DND-41 (cell line): ENCODE data around the gene MACROD2.

ENCODE experiments used
- ATAC-seq: fragments of 200-7000 bp; cut with Tn5 transposase; 3 replicates; pipeline ENCODE4 v1.9.1; 2021; ENCODE audit warnings: low read depth; ENCODE audit not compliant: insufficient read depth
- DNase-seq: peaks from one replicate; pipeline ENCODE4 v3.0.0-alpha.2; 2020
- H2AFZ ChIP-seq: 2 replicates; pipeline ENCODE4 v1.6.0; 2012; ENCODE audit warnings: low read depth, low read length
- H3K27ac ChIP-seq: 2 replicates; pipeline ENCODE4 v1.5.1; 2012; ENCODE audit warnings: low read length, inconsistent platforms
- H3K27me3 ChIP-seq: fragments of 200-600 bp; sonication (generic); 2 replicates; pipeline ENCODE4 v1.6.0; 2012; ENCODE audit warnings: low read length, mild to moderate bottlenecking, inconsistent platforms; ENCODE audit not compliant: insufficient read depth, poor library complexity
- H3K36me3 ChIP-seq: 2 replicates; pipeline ENCODE4 v1.5.1; 2012; ENCODE audit warnings: low read length, inconsistent platforms; ENCODE audit not compliant: insufficient read depth
- H3K4me1 ChIP-seq: 2 replicates; pipeline ENCODE4 v1.5.1; 2012; ENCODE audit warnings: mild to moderate bottlenecking, low read length; ENCODE audit not compliant: insufficient read depth
- H3K4me2 ChIP-seq: 2 replicates; pipeline ENCODE4 v1.6.0; 2012; ENCODE audit warnings: mild to moderate bottlenecking, moderate library complexity, low read length, inconsistent platforms; ENCODE audit not compliant: insufficient read depth
- H3K4me3 ChIP-seq, 2 experiments: fragments of 200-600 bp in 1 of 2; shearing (Covaris generic) in 1 of 2; 2 replicates each; pipeline ENCODE4 v1.5.1; 2012 to 2016; ENCODE audit warnings: inconsistent platforms in 2 of 2, low read length in 2 of 2, mild to moderate bottlenecking in 2 of 2, low read depth in 1 of 2, moderate library complexity in 1 of 2
- H3K79me2 ChIP-seq: 2 replicates; pipeline ENCODE4 v1.6.0; 2012; ENCODE audit warnings: low read length, inconsistent platforms; ENCODE audit not compliant: insufficient read depth
- H3K9ac ChIP-seq: 2 replicates; pipeline ENCODE4 v1.6.0; 2012; ENCODE audit warnings: low read depth, mild to moderate bottlenecking, inconsistent platforms, low read length, moderate library complexity
- H3K9me3 ChIP-seq: 2 replicates; pipeline ENCODE4 v1.5.1; 2012; ENCODE audit warnings: low read length, moderate library complexity, mild to moderate bottlenecking, inconsistent platforms; ENCODE audit not compliant: insufficient read depth, severe bottlenecking
- H4K20me1 ChIP-seq: 2 replicates; pipeline ENCODE4 v1.6.0; 2012; ENCODE audit warnings: low read length; ENCODE audit not compliant: insufficient read depth
- EZH2 ChIP-seq: IDR thresholded peaks from 3 replicates; pipeline ENCODE4 v1.6.1; 2012; ENCODE audit warnings: borderline replicate concordance, low read depth, mild to moderate bottlenecking, moderate library complexity, low read length, inconsistent platforms; ENCODE audit not compliant: severe bottlenecking
- TF ChIP-seq, protein P1 (sequence below): IDR thresholded peaks from 2 replicates; pipeline ENCODE4 v1.5.1; 2012; ENCODE audit warnings: borderline replicate concordance, low read length, moderate library complexity, mild to moderate bottlenecking; ENCODE audit not compliant: poor library complexity, severe bottlenecking; ENCODE audit errors: extremely low read depth

MACROD2 gene

DNA sequence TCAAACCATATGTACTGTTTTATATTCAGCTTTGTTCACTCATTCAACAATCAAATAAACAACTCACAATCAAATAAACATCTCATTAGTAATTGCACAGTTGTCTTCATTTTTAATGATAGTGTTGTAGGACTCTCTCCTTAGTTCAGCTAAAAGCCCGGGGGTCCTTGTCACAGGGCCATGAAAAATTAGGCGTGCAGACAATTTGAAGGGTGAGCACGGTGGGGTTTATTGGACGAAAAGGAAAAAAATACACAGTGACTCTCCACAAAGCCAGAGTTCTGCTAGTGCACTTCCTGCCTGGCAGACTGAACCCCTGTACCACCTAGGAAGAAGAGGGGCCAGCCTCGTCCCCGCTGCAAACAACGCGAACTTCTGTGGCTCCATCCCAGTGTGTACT, 599.7 kb downstream of the MACROD2 start:
- H4K20me1 ChIP-seq: no peaks in the 10 kb centered on the region
- no peaks in the 10 kb centered on the region for H3K36me3 ChIP-seq
- no peak for ATAC-seq
- no peaks in the 10 kb centered on the region for H3K4me1 ChIP-seq
- no peak overlapping the region for H3K4me2 ChIP-seq
- no peak overlapping the region for H3K9ac ChIP-seq
- no peak for DNase-seq
- H3K27me3 ChIP-seq: peaks cover 2% of the 10 kb centered on the region
- H2AFZ ChIP-seq: no peak overlapping the region
- H3K79me2 ChIP-seq: no peaks in the 10 kb centered on the region
- H3K9me3 ChIP-seq: no peaks in the 10 kb centered on the region
- no peak overlapping the region for H3K4me3 ChIP-seq
- TF ChIP-seq, protein P1, sequence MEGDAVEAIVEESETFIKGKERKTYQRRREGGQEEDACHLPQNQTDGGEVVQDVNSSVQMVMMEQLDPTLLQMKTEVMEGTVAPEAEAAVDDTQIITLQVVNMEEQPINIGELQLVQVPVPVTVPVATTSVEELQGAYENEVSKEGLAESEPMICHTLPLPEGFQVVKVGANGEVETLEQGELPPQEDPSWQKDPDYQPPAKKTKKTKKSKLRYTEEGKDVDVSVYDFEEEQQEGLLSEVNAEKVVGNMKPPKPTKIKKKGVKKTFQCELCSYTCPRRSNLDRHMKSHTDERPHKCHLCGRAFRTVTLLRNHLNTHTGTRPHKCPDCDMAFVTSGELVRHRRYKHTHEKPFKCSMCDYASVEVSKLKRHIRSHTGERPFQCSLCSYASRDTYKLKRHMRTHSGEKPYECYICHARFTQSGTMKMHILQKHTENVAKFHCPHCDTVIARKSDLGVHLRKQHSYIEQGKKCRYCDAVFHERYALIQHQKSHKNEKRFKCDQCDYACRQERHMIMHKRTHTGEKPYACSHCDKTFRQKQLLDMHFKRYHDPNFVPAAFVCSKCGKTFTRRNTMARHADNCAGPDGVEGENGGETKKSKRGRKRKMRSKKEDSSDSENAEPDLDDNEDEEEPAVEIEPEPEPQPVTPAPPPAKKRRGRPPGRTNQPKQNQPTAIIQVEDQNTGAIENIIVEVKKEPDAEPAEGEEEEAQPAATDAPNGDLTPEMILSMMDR: no peak
- no peak for TF ChIP-seq EZH2
- no peak overlapping the region for H3K27ac ChIP-seq

DNA sequence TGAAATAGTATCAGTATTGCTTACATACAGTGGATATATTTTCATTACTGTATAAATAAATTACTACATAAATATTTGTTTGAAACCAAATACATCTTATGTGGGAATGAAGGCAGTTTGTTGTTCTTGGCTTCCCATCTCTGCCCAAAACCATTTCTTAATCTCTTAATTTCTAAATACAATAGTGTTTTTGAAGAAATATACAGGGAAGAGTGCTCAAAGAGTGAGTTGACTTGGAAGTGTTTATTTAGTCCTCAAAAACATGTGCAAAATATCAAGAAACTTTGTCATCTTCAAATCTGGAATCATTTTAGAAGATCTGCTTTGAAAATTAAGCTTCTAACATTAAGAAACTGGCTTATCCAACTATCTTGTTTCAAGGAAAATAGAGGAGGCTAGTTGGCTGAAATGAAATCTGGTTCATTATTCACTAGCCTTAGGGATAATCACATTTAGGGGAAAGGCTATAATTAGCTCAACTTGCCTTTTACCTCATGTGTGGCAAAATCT, 601.9 kb downstream of the MACROD2 start:
- Histone ChIP-seq H3K4me3 (no peak overlapping the region), H3K27ac (no peak overlapping the region), H3K9me3 (no peaks in the 10 kb centered on the region), H3K79me2 (no peaks in the 10 kb centered on the region), H3K4me2 (no peak overlapping the region), H3K4me1 (no peaks in the 10 kb centered on the region), H4K20me1 (no peaks in the 10 kb centered on the region), H3K9ac (no peak overlapping the region), H2AFZ (no peak overlapping the region), H3K27me3 (peaks cover 2% of the 10 kb centered on the region), H3K36me3 (no peaks in the 10 kb centered on the region)
- TF ChIP-seq, protein P1: no peak
- TF ChIP-seq EZH2: no peak
- ATAC-seq (no peak), DNase-seq (no peak)

DNA sequence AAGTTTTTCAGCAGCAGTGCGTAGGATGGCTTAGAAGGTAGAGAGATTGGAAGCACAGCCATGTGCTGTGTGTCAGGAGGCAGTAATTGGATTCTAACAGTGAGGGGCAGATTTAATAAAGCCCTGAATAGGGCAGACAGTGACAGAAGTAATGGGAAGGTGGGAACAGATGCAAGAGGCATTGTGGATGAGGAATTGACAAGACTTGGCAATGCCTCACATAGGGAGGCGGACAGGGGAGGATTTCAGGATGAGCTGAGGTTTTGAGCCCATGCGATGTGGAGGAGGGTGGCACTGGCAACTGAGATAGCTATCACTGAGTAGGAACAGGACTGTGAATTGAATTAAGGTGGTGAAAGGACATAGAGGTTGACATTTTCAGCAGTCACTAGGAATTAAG, 604.3 kb downstream of the MACROD2 start:
- TF ChIP-seq, protein P1: no peak
- no peak for TF ChIP-seq EZH2
- no peak for DNase-seq
- H3K27me3 ChIP-seq: peaks cover 2% of the 10 kb centered on the region
- H3K9me3 ChIP-seq: no peaks in the 10 kb centered on the region
- H3K36me3 ChIP-seq: no peaks in the 10 kb centered on the region
- no peaks in the 10 kb centered on the region for H4K20me1 ChIP-seq
- H3K4me2 ChIP-seq: no peak overlapping the region
- no peak overlapping the region for H3K27ac ChIP-seq
- no peak overlapping the region for H3K9ac ChIP-seq
- ATAC-seq: no peak
- no peak overlapping the region for H3K4me3 ChIP-seq
- H2AFZ ChIP-seq: no peak overlapping the region
- no peaks in the 10 kb centered on the region for H3K79me2 ChIP-seq
- no peaks in the 10 kb centered on the region for H3K4me1 ChIP-seq

DNA sequence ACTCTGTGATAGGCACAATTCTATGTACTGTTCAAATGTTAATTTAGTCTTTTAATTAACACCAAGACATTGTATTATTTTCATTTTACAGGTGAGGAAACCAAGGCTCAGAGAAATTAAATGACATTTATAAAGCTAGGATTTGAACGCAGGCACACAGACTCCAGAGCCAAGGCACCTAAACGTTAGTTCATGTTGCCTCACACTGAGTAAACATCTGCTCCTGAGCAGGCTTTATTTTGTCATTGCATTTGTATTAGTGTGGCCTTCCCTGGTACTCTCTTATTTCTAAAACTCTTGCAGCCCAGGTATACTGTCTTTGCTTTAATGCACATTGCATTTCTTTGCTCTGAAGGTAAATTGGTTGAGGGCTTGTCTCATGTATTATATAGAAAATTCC, 605.2 kb downstream of the MACROD2 start:
- peaks cover 2% of the 10 kb centered on the region for H3K27me3 ChIP-seq
- no peaks in the 10 kb centered on the region for H3K9me3 ChIP-seq
- H3K9ac ChIP-seq: no peak overlapping the region
- no peak for TF ChIP-seq EZH2
- TF ChIP-seq, protein P1: no peak
- H3K79me2 ChIP-seq: no peaks in the 10 kb centered on the region
- H3K27ac ChIP-seq: no peak overlapping the region
- no peak overlapping the region for H2AFZ ChIP-seq
- no peak for DNase-seq
- H3K4me3 ChIP-seq: no peak overlapping the region
- H3K4me1 ChIP-seq: no peaks in the 10 kb centered on the region
- no peaks in the 10 kb centered on the region for H3K36me3 ChIP-seq
- no peaks in the 10 kb centered on the region for H4K20me1 ChIP-seq
- no peak for ATAC-seq
- H3K4me2 ChIP-seq: no peak overlapping the region
